Measurements from ENCODE around the gene MVK.

GRCh38 chr12:109555431-109556315 lies 17.9 kb upstream of the MVK start:
- TF ChIP-seq EZH2 (IDR thresholded peaks at IDR 0.05; ENCODE audit: insufficient read depth, poor library complexity, severe bottlenecking) (no peak), EZH2phosphoT487 (IDR thresholded peaks at IDR 0.05; ENCODE audit: insufficient read depth, low read depth) (no peak)

All from GM23248 (cell line).